Activated naive CD4-positive, alpha-beta T cell treated with anti-CD3 and anti-CD28 coated beads, Interleukin-2, amount 50 U/mL, for 72 hours (primary cell): ENCODE measurements around the gene TIMM44. TPM values are rescaled to one million over a fixed set of nuclear protein-coding genes. Genes with fewer than 3 reads are reported as not detected.
"Not testable (repeated sequence)": the region's sequence is repeated elsewhere in the genome, so short reads cannot be mapped to it uniquely, and the experiment has no call there.

Experiments
- ATAC-seq, 2 donors: fragments of 150-1000 bp; cut with Tn5 transposase; 2 replicates each; pipeline ENCODE4 v1.10.0; 2021; ENCODE audit warnings: mild to moderate bottlenecking in 2 of 2, moderate library complexity in 2 of 2
- DNase-seq, 2 donors: peaks; one replicate each; pipeline ENCODE4 v3.0.0; 2021 to 2022; ENCODE audit warnings: low spot score in 2 of 2
- H3K27ac Mint-ChIP-seq, 2 donors: one replicate each; pipeline ENCODE4 v1.8.0; 2022; ENCODE audit warnings: mild to moderate bottlenecking in 2 of 2, mixed read lengths in 2 of 2
- H3K36me3 Mint-ChIP-seq, 2 donors: one replicate each; pipeline ENCODE4 v1.8.0; 2022; ENCODE audit warnings: mixed read lengths in 2 of 2
- H3K9me3 Mint-ChIP-seq, 2 donors: one replicate each; pipeline ENCODE4 v1.8.0; 2022; ENCODE audit warnings: mixed read lengths in 2 of 2
- total RNA-seq, 2 donors: library from RNA; stranded (reverse); gene quantifications; one replicate each; pipeline ENCODE4 v1.2.3, GENCODE V29; 2022

Gene TIMM44
- total RNA-seq, 2 donors from 2014 or later = 66.0 to 99.3 TPM

- no peaks in the 10 kb centered on the region for H3K9me3 Mint-ChIP-seq
- peak overlapping the region in 1 of 2 donors; percentile 29 for H3K27ac Mint-ChIP-seq
- no peak for ATAC-seq
- H3K36me3 Mint-ChIP-seq = peaks cover 0 to 4% of the 10 kb centered on the region in 2 donors
- no peak for DNase-seq
These were observed 19.9 kb downstream of the TIMM44 start for GRCh38 chr19:7923295-7924191.

- DNase-seq (no peak), ATAC-seq (no peak)
- Mint-ChIP-seq H3K36me3 (peaks cover 0 to 4% of the 10 kb centered on the region in 2 donors), H3K9me3 (no peaks in the 10 kb centered on the region), H3K27ac (no peak overlapping the region)
These were observed 20.6 kb downstream of the TIMM44 start for GRCh38 chr19:7922836-7923195.

DNA sequence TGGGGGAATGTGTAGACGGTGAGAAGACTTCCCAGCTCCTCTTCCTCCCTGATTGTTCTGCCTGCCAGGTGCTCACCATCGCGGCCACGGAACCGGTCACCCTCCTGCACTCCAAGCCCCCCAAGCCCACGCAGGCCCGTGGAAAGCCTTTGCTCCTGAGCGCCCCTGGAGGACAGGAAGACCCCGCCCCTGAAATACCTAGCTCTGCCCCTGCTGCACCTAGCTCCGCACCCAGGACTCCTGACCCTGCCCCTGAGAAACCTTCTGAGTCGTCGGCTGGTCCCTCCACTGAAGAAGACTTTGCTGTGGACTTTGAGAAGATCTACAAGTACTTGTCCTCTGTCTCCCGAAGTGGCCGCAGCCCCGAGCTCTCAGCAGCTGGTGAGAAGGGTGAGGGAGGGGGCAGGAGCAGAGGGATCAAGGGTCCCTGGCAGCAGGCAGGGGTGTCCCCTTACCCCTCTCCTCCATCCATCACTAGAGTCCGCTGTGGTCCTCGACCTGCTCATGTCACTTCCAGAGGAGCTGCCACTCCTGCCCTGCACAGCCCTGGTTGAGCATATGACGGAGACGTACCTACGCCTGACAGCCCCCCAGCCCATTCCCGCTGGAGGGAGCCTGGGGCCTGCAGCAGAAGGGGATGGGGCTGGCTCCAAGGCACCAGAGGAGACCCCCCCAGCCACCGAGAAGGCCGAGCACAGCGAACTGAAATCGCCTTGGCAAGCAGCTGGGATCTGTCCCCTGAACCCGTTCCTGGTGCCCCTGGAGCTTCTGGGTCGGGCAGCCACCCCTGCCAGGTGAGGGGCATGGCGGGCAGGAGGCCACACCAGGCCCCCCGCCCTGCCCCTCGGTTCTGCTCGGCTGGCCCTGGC lies 21.3 kb downstream of the TIMM44 start:
- ATAC-seq (no peak), DNase-seq (no peak)
- Mint-ChIP-seq H3K27ac (no peak overlapping the region), H3K36me3 (peaks cover 0 to 4% of the 10 kb centered on the region in 2 donors), H3K9me3 (no peaks in the 10 kb centered on the region)

DNA sequence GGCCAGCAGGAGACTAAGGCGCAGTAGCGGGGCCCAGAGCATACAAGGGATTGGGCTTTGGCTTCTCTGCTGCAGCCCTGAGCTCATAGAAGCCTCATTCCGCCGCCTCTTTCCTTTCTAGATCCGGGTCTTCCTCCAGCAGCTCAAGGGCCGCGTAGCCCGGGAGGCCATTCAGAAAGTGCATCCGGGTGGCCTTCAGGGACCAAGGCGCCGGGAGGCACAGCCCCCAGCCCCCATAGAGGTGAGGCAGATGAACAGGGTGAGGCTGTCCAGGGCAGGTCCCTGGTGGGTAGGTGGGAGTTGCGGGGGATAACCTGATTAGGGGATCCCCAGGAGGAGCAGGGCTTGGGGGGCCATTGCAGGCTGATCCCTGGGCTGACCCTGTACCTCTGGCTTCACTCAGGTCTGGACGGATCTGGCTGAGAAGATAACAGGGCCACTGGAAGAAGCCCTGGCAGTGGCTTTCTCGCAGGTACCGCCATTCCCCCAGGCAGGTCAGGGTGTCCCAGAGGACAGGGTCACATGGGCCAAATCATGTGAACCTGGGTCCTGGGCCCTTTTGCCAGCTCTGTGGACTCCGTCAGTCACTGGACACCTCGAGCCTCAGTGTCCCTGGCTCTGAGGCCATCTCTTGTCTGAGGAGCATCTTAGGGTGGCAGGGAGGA lies 22.0 kb downstream of the TIMM44 start:
- H3K36me3 Mint-ChIP-seq = peaks cover 0 to 4% of the 10 kb centered on the region in 2 donors
- no peaks in the 10 kb centered on the region for H3K9me3 Mint-ChIP-seq
- no peak for DNase-seq
- ATAC-seq = no peak
- peak overlapping the region in 1 of 2 donors; percentile 67 for H3K27ac Mint-ChIP-seq

- Mint-ChIP-seq H3K9me3 (no peaks in the 10 kb centered on the region), H3K27ac (peak overlapping the region; percentile 67 to 73), H3K36me3 (peaks cover 0 to 4% of the 10 kb centered on the region in 2 donors)
- DNase-seq = peak; percentile 93 to 96
- peak; percentile 48 to 63 for ATAC-seq
These were observed 22.8 kb downstream of the TIMM44 start for GRCh38 chr19:7920519-7921301.

- ATAC-seq (peak; percentile 72 to 76), DNase-seq (peak; percentile 96 to 98)
- no peaks in the 10 kb centered on the region for H3K9me3 Mint-ChIP-seq
- H3K27ac Mint-ChIP-seq = peak within 1 kb of the TSS; percentile 67 to 74
- peaks cover 0 to 4% of the 10 kb centered on the region in 2 donors for H3K36me3 Mint-ChIP-seq
These were observed 23.6 kb downstream of the TIMM44 start, which contains the start of gene SNAPC2 for GRCh38 chr19:7919610-7920518. Gene SNAPC2 (plus strand): TSS chr19:7920338. CDS start chr19:7920367, 29 bp downstream.

GRCh38 chr19:7918615-7919421 lies 24.6 kb downstream of the TIMM44 start:
- no peaks in the 10 kb centered on the region for H3K9me3 Mint-ChIP-seq
- peaks cover 0 to 4% of the 10 kb centered on the region in 2 donors for H3K36me3 Mint-ChIP-seq
- no peak for DNase-seq
- no peak for ATAC-seq
- no peak overlapping the region for H3K27ac Mint-ChIP-seq

- not testable (repeated sequence) for H3K27ac Mint-ChIP-seq, DNase-seq, H3K9me3 Mint-ChIP-seq, ATAC-seq, H3K36me3 Mint-ChIP-seq
These were observed 25.3 kb downstream of the TIMM44 start for GRCh38 chr19:7918062-7918614.

GRCh38 chr19:7917267-7918061 lies 26.0 kb downstream of the TIMM44 start:
- no peak overlapping the region for H3K27ac Mint-ChIP-seq
- H3K9me3 Mint-ChIP-seq = no peaks in the 10 kb centered on the region
- DNase-seq (peak in 1 of 2 donors; percentile 68), ATAC-seq (peak; percentile 17 to 37)
- peaks cover 4 to 5% of the 10 kb centered on the region in 2 donors for H3K36me3 Mint-ChIP-seq

GRCh38 chr19:7916955-7917266 lies 26.6 kb downstream of the TIMM44 start:
- H3K27ac Mint-ChIP-seq = no peak overlapping the region
- H3K36me3 Mint-ChIP-seq = peaks cover 4 to 5% of the 10 kb centered on the region in 2 donors
- DNase-seq = no peak
- no peaks in the 10 kb centered on the region for H3K9me3 Mint-ChIP-seq
- no peak for ATAC-seq

GRCh38 chr19:7916103-7916954 lies 27.1 kb downstream of the TIMM44 start:
- DNase-seq (peak in 1 of 2 donors; percentile 71), ATAC-seq (peak; percentile 23 to 25)
- Mint-ChIP-seq H3K36me3 (peaks cover 4 to 5% of the 10 kb centered on the region in 2 donors), H3K9me3 (no peaks in the 10 kb centered on the region), H3K27ac (no peak overlapping the region)

DNA sequence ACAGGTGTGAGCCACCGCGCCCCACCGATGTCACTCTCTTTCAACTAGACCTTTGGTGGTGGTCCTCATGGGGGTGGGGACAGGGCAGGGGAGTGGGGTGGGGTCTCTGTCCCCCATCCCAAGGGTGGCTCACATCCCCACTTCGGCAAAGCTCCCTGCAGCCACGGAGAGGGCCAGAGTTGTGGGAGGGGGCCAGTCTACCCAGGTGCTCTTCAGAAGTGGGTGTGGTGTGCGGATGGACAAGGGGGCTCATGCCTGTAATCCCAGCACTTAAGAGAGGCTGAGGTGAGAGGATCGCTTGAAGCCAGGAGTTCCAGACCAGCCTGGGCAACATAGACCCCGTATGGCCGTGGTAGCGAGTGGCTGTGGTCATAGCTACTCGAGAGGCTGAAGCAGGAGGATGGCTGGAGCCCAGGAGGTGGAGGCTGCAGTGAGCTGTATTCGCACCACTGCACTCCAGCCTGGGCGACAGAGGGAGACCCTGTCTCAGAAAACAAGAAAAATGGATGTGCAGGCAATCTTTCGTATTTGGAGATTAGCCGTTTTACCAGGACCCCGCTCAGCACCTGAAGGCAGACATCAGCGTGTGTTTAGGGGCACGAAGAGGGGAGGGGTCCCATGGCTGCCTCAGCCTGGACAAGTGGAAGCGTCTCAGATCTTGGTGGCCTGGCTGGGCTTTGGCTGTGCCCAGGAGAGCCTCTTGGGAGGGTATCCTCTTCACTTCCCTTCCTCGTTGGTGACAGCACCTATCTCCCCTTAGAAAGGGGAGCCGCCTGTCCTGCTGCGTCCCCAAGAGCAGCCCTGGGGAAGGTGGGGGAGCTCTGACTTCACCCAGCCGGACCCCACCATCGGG lies 28.0 kb downstream of the TIMM44 start:
- no peak for DNase-seq
- Mint-ChIP-seq H3K36me3 (peaks cover 4 to 5% of the 10 kb centered on the region in 2 donors), H3K9me3 (no peaks in the 10 kb centered on the region), H3K27ac (no peak overlapping the region)
- no peak for ATAC-seq
